Uterus (tissue), 2 donors: ENCODE data around the gene CPEB1.

Experiments
- CTCF ChIP-seq, 4 experiments: fragments of 200-600 bp in 2 of 4; fragments of 450-650 bp in 2 of 4; sonication (generic) in 2 of 4; IDR thresholded peaks; one replicate each; pipeline ENCODE4 v1.5.1; 2016 to 2019; ENCODE audit warnings: antibody characterized with exemption in 4 of 4, mild to moderate bottlenecking in 2 of 4, moderate library complexity in 1 of 4
- POLR2A ChIP-seq, 2 donors: fragments of 450-650 bp; IDR thresholded peaks; one replicate each; pipeline ENCODE4 v1.6.1; 2016; ENCODE audit warnings: antibody characterized with exemption in 2 of 2, mild to moderate bottlenecking in 1 of 2, moderate library complexity in 1 of 2

DNA sequence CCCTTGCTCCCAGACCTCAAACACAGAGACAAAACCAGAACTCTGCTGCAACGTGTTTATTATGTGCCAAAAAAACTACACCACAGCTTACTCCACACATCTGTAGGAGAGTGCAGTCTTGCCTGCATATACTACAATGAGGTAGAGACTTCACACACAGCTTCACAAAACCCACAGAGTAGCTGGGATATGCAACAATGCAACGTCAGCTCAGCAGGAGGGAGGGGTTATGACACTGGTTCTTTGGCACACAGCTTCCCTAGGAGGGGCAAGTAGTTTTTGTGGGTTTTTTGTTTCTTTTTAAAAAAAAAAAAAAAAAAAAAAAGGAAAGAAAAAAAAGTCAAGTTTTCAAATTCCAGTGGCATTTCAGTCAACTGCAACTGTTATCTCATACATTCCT lies 104.0 kb downstream of the CPEB1 start:
- TF ChIP-seq CTCF (IDR thresholded peaks at IDR 0.05) = no peak
- TF ChIP-seq POLR2A (IDR thresholded peaks at IDR 0.05) = no peak
